ENCODE results near the gene LPCAT1.
"Not testable (repeated sequence)": the region's sequence is repeated elsewhere in the genome, so short reads cannot be mapped to it uniquely, and the experiment has no call there.

LPCAT1 gene

GRCh38 chr5:1543398-1544293, 19.9 kb upstream of the LPCAT1 start:
- Histone ChIP-seq H3K9me3 (ENCODE audit: control insufficient read depth, low read length) (no peaks in the 10 kb centered on the region), H3K4me1 (ENCODE audit: control insufficient read depth, insufficient read depth, low read length) (no peaks in the 10 kb centered on the region), H3K36me3 (ENCODE audit: control insufficient read depth, insufficient read depth, low read length) (no peaks in the 10 kb centered on the region), H3K9ac (ENCODE audit: low read length) (no peak overlapping the region), H3K27me3 (ENCODE audit: control insufficient read depth, insufficient read depth, low read length) (no peaks in the 10 kb centered on the region), H3K4me3 (ENCODE audit: low read length) (no peak overlapping the region)

GRCh38 chr5:1542781-1543180, 19.0 kb upstream of the LPCAT1 start:
- Histone ChIP-seq H3K27me3 (ENCODE audit: control insufficient read depth, insufficient read depth, low read length) (no peaks in the 10 kb centered on the region), H3K36me3 (ENCODE audit: control insufficient read depth, insufficient read depth, low read length) (no peaks in the 10 kb centered on the region), H3K4me3 (ENCODE audit: low read length) (no peak overlapping the region), H3K9me3 (ENCODE audit: control insufficient read depth, low read length) (no peaks in the 10 kb centered on the region), H3K9ac (ENCODE audit: low read length) (no peak overlapping the region), H3K4me1 (ENCODE audit: control insufficient read depth, insufficient read depth, low read length) (no peaks in the 10 kb centered on the region)

DNA sequence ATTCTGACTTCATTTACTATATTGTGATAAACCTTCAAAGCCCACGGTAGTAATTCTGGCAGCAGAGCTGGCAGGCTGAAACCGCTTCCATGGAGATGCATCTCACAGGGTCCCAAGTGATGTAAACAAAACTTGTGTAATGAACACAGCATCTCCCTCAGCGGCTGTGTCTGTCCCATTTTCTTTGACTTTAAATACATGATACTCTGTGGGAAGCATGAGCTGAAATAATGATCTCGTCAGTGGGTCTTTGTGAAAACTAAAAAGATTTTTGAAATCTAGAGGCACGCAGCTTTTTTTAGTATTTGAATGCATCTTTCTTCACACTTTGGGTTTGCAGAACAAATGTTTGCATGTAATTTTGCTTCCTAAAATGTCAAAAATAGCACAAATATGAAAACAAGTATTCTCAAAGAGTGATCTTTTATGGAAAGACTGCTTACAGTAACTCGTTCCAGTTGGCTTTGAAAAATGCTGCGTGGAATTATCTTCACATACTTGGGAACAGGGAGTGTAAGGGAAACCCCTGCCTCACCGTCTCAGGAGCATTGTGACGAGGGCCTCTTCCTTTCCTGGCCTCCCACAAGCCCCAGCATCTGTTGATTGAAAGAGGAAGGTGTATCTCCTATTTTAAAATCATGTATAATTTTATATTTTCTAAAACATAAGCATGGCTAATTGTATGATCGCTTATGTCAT, 18.1 kb upstream of the LPCAT1 start:
- no peaks in the 10 kb centered on the region for H3K9me3 ChIP-seq (ENCODE audit: control insufficient read depth, low read length)
- no peak overlapping the region for H3K9ac ChIP-seq (ENCODE audit: low read length)
- H3K4me1 ChIP-seq (ENCODE audit: control insufficient read depth, insufficient read depth, low read length), result peaks cover 4% of the 10 kb centered on the region
- no peak overlapping the region for H3K4me3 ChIP-seq (ENCODE audit: low read length)
- H3K36me3 ChIP-seq (ENCODE audit: control insufficient read depth, insufficient read depth, low read length), result no peaks in the 10 kb centered on the region
- no peaks in the 10 kb centered on the region for H3K27me3 ChIP-seq (ENCODE audit: control insufficient read depth, insufficient read depth, low read length)

- H3K27me3 ChIP-seq (ENCODE audit: control insufficient read depth, insufficient read depth, low read length), result no peaks in the 10 kb centered on the region
- H3K9me3 ChIP-seq (ENCODE audit: control insufficient read depth, low read length), result no peaks in the 10 kb centered on the region
- H3K36me3 ChIP-seq (ENCODE audit: control insufficient read depth, insufficient read depth, low read length), result no peaks in the 10 kb centered on the region
- H3K9ac ChIP-seq (ENCODE audit: low read length), result no peak overlapping the region
- H3K4me3 ChIP-seq (ENCODE audit: low read length), result no peak overlapping the region
- H3K4me1 ChIP-seq (ENCODE audit: control insufficient read depth, insufficient read depth, low read length), result peaks cover 9% of the 10 kb centered on the region
Observed at GRCh38 chr5:1540831-1541701, 17.3 kb upstream of the LPCAT1 start.

DNA sequence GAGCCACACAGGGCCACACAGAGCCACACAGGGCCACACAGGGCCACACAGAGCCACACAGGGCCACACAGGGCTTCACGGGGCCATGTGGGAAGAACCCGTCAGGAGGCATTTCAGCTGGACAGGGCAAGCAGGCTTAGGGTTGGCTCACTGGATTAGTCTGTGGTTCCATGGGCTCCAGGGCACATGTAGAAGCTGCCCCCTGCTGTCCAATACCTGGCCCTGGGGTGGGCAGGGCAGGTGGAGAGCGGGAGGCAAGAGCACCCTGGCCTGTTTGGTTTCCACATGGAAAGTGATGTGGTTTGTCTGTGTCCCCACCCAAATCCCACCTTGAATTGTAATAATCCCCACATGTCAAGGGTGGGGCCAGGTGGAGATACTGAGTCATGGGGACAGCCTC, 16.4 kb upstream of the LPCAT1 start:
- Histone ChIP-seq H3K36me3 (ENCODE audit: control insufficient read depth, insufficient read depth, low read length) (no peaks in the 10 kb centered on the region), H3K9me3 (ENCODE audit: control insufficient read depth, low read length) (no peaks in the 10 kb centered on the region), H3K27me3 (ENCODE audit: control insufficient read depth, insufficient read depth, low read length) (no peaks in the 10 kb centered on the region), H3K4me3 (ENCODE audit: low read length) (no peak overlapping the region), H3K9ac (ENCODE audit: low read length) (no peak overlapping the region), H3K4me1 (ENCODE audit: control insufficient read depth, insufficient read depth, low read length) (peaks cover 9% of the 10 kb centered on the region)

- not testable (repeated sequence) for H3K9me3 ChIP-seq (ENCODE audit: control insufficient read depth, low read length); H3K27me3 ChIP-seq (ENCODE audit: control insufficient read depth, insufficient read depth, low read length)
Observed at GRCh38 chr5:1539393-1540161, 15.8 kb upstream of the LPCAT1 start.

GRCh38 chr5:1538741-1539392, 15.1 kb upstream of the LPCAT1 start:
- Histone ChIP-seq H3K36me3 (ENCODE audit: control insufficient read depth, insufficient read depth, low read length) (no peaks in the 10 kb centered on the region), H3K4me1 (ENCODE audit: control insufficient read depth, insufficient read depth, low read length) (peaks cover 9% of the 10 kb centered on the region), H3K9ac (ENCODE audit: low read length) (no peak overlapping the region), H3K27me3 (ENCODE audit: control insufficient read depth, insufficient read depth, low read length) (no peaks in the 10 kb centered on the region), H3K4me3 (ENCODE audit: low read length) (no peak overlapping the region), H3K9me3 (ENCODE audit: control insufficient read depth, low read length) (no peaks in the 10 kb centered on the region)

More at GRCh38 chr5:1539393-1540161, 15.8 kb upstream of the LPCAT1 start:
- not testable (repeated sequence) for H3K4me1 ChIP-seq (ENCODE audit: control insufficient read depth, insufficient read depth, low read length); H3K4me3 ChIP-seq (ENCODE audit: low read length); H3K36me3 ChIP-seq (ENCODE audit: control insufficient read depth, insufficient read depth, low read length); H3K9ac ChIP-seq (ENCODE audit: low read length)

- Histone ChIP-seq H3K9ac (ENCODE audit: low read length) (no peak overlapping the region), H3K4me3 (ENCODE audit: low read length) (no peak overlapping the region), H3K4me1 (ENCODE audit: control insufficient read depth, insufficient read depth, low read length) (peaks cover 9% of the 10 kb centered on the region), H3K36me3 (ENCODE audit: control insufficient read depth, insufficient read depth, low read length) (no peaks in the 10 kb centered on the region), H3K27me3 (ENCODE audit: control insufficient read depth, insufficient read depth, low read length) (no peaks in the 10 kb centered on the region), H3K9me3 (ENCODE audit: control insufficient read depth, low read length) (no peaks in the 10 kb centered on the region)
Observed at GRCh38 chr5:1538276-1538675, 14.5 kb upstream of the LPCAT1 start.

DNA sequence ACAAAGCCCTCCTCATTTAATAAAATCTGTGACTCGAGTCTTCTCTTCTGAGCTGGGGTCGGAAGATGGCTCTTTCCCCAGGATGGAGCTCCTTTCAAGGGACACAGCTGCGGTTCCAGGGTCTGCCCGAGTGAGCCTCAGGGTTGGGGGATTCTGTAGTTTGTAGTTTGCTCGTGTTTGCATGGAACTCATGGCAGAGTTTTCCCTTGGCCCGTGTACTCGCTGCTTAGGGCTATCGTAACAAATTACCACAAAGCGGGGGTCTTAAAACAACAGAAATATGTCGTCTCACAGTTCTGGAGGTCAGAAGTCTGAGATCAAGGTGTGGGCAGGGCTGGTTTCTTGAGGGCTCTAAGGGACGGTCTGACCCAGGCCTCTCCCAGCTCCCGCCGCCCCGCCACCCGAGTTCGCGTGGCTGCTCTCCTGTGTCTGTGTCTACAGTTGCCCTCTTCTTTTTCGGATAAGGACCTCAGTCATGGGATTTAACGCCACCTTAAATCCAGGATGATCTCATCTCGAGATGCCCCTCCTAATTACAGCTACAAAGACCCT, 13.9 kb upstream of the LPCAT1 start:
- no peaks in the 10 kb centered on the region for H3K9me3 ChIP-seq (ENCODE audit: control insufficient read depth, low read length)
- H3K27me3 ChIP-seq (ENCODE audit: control insufficient read depth, insufficient read depth, low read length), result no peaks in the 10 kb centered on the region
- peaks cover 9% of the 10 kb centered on the region for H3K4me1 ChIP-seq (ENCODE audit: control insufficient read depth, insufficient read depth, low read length)
- H3K36me3 ChIP-seq (ENCODE audit: control insufficient read depth, insufficient read depth, low read length), result no peaks in the 10 kb centered on the region
- no peak overlapping the region for H3K9ac ChIP-seq (ENCODE audit: low read length)
- no peak overlapping the region for H3K4me3 ChIP-seq (ENCODE audit: low read length)

GRCh38 chr5:1536871-1537602, 13.3 kb upstream of the LPCAT1 start:
- H3K9ac ChIP-seq (ENCODE audit: low read length), result peak overlapping the region; percentile 58
- no peaks in the 10 kb centered on the region for H3K27me3 ChIP-seq (ENCODE audit: control insufficient read depth, insufficient read depth, low read length)
- peak overlapping the region; percentile 63 for H3K4me3 ChIP-seq (ENCODE audit: low read length)
- no peaks in the 10 kb centered on the region for H3K36me3 ChIP-seq (ENCODE audit: control insufficient read depth, insufficient read depth, low read length)
- no peaks in the 10 kb centered on the region for H3K9me3 ChIP-seq (ENCODE audit: control insufficient read depth, low read length)
- H3K4me1 ChIP-seq (ENCODE audit: control insufficient read depth, insufficient read depth, low read length), result peaks cover 9% of the 10 kb centered on the region
